ENCODE data around the gene BCAS3. TPM values are rescaled to one million over a fixed set of nuclear protein-coding genes. Genes with fewer than 3 reads are reported as not detected.

BCAS3 gene
- total RNA-seq, 1 donor from 2014 or later: 17.1 TPM

- no peak for DNase-seq (ENCODE audit: low read depth, low spot score)
Measured at GRCh38 chr17:61330174-61331150, 652.8 kb downstream of the BCAS3 start.

- no peak for DNase-seq (ENCODE audit: low read depth, low spot score)
Measured at GRCh38 chr17:61331178-61331577, 653.5 kb downstream of the BCAS3 start.

- DNase-seq (ENCODE audit: low read depth, low spot score): no peak
Measured at GRCh38 chr17:61331886-61332285, 654.2 kb downstream of the BCAS3 start.

GRCh38 chr17:61333136-61333535, 655.5 kb downstream of the BCAS3 start:
- DNase-seq (ENCODE audit: low read depth, low spot score): no peak

- no peak for DNase-seq (ENCODE audit: low read depth, low spot score)
Measured at GRCh38 chr17:61334673-61335072, 657.0 kb downstream of the BCAS3 start.

DNA sequence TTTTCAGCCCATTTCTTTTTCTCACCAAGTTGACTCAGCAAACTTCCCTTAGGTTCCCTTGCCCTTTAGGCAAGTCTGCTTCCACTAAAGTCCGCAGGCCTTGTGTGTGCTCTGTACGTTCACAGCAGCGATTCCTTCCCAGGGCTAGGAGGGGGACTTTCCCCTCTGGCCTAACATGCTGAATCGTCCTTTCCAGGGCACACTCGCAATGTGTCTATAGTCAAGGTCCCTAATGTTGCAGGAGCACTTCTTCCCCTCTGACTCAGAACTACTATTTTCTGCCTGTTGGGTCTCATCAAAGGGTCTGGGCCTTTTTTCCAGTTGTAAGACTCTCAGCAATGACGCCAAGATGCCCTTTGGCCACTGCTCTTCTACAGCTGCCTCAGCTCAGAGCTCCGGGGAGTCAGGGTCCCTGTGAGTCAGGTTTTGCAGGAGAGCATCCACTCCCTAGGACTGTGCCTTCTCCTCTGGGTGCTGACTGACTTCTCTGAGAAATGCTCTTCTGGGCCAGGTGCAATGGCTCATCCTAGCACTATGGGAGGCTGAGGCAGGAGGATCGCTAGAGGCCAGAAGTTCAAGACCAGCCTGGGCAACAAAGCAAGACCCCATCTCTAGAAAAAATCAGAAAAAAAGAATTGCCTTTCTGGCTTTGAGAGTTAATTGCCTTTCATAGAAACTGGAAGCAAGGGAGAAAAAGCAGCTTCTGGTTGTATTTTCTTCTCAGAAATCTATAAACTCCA, 657.6 kb downstream of the BCAS3 start:
- no peak for DNase-seq (ENCODE audit: low read depth, low spot score)

DNA sequence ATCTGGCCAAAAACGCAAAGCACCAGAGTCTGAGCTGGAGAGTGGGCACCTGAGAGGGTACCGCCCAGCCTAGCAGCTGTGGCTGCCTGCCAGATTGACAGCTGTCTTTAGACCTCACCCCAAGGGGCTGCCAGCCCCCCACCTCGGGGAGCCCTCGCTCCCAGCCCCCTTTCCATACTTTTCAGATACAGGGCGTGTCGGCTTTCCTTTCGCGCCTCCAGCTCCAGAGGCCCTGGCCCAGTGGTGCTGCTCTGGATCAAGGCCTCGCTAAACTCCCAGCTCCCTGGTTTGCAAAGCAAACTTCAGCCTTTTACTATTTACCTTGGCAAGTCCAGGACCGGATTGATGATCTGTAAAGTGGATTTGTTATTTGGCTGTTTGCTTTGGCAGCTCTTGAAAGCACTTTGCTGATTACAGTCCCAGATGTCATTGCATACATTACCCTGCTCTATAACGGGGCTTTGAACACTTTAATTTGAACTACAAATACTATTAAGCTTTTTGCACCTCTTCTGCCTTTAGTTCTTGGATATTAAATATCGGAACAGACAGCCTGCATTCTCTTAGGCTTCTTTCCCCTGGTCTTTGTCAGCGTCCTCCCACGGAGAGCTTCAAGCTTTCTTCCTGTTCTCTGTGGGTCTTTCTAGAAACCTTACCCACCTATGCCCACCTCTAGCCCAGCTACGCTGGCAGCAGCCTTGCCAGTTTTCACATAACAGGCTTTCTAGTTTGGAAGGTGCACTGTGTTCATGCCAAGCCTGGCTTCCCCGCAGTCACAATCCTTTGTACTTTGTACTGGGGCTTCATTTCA, 658.4 kb downstream of the BCAS3 start:
- no peak for DNase-seq (ENCODE audit: low read depth, low spot score)

DNA sequence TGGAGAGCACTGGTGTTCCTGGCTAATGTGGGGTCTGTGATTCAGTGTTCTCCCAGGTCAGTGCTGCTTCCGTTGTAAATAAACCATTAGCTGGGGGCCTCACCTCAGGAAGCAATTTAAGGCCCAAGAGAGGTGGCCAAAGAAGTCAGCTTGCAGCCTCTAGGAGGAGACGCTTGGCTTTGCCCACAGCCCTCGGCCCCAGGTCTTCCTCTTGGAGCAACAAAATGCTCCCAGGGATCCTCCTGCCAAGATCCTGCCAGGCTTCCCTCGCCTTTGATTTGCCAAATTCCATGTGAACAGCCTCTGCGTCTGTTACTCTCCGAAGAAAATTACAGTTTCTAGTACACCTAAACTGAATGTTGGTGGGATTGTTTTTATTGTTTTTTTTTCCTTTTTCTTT, 659.6 kb downstream of the BCAS3 start:
- DNase-seq (ENCODE audit: low read depth, low spot score): no peak

DNA sequence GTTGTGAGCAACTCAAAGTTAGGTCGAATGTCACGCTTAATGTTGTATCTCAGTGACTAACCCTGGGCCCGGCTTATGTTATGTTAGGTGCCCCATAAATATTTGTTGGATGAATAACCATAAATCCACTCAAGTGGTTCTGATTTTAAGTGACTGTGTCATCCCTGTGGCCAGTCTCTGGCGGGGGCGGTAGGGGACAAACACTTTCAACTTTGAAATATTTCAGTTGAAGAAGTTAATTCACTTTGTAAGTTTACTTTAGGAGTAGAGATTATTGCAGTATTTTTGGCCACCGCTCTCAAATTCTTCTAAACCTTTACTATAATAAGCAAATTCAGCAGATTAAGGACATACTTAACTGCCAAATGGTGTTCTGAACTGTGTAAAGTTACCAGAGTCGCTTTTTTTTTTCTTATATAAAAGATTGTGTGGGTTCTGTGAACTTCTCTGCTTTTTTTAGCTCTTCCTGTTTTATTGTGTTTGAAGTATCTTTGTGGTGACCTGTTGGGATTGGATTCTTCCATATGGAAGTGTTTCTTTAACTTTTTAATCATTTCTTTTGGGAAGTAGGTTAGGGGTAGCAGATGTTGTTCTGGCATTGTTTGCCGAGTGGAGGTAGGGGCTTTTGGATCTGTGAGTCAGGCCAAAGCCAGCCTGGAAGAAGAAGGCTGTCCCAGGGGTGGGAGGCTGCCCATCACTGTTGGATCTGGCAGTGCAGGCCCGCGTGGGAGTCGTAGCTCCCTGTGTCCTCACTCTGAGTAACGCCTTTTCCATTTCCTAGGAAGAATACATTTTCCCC, 660.5 kb downstream of the BCAS3 start:
- no peak for DNase-seq (ENCODE audit: low read depth, low spot score)

GRCh38 chr17:61338874-61339478, 661.3 kb downstream of the BCAS3 start:
- DNase-seq (ENCODE audit: low read depth, low spot score): no peak

DNA sequence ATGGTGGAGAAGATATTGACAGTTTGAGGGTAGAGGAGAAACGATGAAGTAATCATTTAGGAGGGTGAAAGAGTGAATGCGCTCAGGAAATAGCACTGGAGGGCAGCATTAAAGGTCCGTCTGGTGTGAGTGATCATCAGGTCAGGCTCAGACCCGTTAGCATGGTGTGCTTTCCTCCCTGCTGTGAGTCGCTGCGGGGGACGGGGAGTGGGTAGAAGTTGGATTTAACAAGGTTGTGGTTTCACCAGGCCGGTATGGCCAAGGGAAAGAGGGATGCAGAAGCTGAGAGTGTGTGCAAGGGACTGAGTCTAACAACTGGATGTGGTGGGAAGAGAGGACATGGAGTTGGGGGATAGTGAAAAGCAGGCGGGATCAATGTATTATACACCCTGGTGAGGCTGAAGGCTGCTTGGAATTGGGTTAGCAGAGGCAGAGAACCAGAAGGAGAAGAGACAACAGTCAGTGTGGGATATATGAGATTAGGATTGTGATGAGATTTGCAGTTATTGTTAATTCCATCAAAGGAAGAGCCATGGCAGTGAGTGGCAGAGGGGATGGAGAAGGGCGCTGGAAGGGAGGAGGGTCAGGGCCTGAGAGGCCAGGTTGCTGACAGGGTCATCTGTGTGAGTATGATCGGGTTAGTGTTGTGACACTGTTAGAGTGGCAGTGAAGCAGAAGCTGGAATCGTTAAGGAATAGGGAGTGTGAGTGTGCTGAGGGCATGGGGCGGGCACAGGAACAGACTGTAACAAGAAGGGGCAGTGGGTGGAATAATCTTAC, 663.0 kb downstream of the BCAS3 start:
- DNase-seq (ENCODE audit: low read depth, low spot score): no peak

DNA sequence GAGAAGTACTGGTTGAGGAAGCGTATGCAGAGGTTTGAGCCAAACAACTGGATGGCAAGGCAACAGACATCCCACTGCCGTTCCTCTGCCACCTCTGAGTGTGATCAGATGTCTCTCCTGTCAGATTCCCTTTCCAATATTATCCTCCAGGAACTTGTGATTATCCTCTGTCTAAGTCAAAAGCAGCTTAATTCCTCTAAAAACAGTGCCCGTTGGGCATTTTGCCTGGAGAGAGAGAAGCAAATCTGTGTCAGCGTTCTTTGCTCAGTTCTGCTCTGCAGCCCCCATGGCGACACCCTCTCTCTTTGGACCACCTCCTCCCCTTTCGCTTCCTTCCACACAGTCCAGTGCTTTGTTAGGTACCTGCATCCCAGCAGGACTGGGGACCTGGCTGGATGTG, 665.9 kb downstream of the BCAS3 start:
- no peak for DNase-seq (ENCODE audit: low read depth, low spot score)

DNA sequence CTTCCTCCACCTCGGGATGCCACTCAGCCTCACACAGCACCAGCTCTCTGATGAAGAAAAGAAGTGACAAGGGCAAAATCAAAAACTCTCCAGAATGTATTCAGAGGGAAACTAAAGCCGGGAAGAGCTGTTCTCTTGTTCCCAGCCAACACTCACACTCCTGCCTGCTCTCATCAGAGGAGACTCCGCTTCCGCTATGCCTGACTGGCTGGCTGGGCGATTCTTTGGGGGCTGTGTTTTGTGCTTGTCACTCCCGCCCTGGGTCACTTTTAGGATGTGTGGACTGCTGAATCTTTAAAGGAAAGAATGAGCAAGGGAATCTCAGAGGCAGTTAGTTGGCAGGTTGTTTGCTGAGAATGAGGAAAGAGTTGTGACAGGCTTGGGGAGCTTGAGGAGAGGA, 667.4 kb downstream of the BCAS3 start:
- DNase-seq (ENCODE audit: low read depth, low spot score): no peak

- DNase-seq (ENCODE audit: low read depth, low spot score): no peak
Measured at GRCh38 chr17:61345825-61346666, 668.4 kb downstream of the BCAS3 start.

DNA sequence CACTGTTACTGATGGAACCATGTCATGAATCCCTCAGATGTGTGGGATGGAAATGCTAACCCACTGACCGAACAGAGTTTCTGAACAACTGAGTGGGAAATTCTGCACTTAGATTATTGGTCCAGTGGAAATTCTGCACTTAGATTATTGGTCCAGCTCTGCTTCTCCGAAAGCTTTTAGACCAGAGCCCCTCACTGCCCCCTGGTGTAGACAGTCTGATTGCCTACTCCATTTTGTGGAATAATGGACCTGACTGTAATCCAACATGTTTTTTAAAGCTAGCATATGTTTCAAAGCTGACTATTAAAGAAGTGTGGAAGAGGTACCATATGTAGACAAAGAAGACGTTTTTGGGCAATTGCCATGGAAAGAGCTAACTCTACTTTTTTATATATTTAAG, 671.7 kb downstream of the BCAS3 start:
- no peak for DNase-seq (ENCODE audit: low read depth, low spot score)

DNA sequence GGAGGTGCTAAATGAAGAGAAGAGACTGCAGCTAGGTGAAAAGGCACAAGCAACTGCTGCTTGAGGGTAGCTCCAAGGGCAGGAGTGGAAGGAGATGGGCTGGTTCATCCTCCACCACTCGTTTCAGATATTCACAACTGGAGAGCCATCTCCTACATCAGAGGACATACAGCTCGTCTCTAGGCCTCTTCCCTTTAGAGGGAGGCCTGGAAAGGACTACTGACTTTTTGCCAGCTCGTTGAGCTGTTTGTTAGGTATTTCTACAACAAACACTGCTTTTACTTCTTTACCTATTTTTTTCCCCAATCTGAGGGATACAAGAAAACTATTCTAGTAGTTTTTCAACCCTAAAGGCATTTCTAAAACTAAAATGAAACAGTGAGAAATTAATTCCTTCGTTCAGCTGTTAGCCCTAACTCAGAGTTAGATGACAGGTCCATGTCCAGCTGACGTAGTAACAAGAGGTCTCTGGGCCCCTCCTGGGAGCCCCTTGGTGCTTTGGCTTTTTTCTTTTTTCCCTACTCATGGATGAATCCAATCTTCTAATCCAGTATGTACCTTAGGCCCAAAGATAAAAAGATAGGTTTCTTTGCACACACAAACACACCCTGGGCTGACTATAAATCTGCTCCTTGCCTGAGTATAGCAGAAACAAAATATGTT, 674.2 kb downstream of the BCAS3 start:
- DNase-seq (ENCODE audit: low read depth, low spot score): no peak

GRCh38 chr17:61352408-61352770, 674.7 kb downstream of the BCAS3 start:
- peak; percentile 63 for DNase-seq (ENCODE audit: low read depth, low spot score)

GRCh38 chr17:61352781-61353491, 675.3 kb downstream of the BCAS3 start:
- no peak for DNase-seq (ENCODE audit: low read depth, low spot score)

Data from pulmonary artery endothelial cell (primary cell).